NCI-H1417 (cell line): Measurements from ENCODE around the gene PSD2.

ENCODE experiments used
- DNase-seq, 3 experiments: peaks; one replicate each; lab custom pipeline; 2025; lab: John Stamatoyannopoulos, UW

Gene PSD2

DNA sequence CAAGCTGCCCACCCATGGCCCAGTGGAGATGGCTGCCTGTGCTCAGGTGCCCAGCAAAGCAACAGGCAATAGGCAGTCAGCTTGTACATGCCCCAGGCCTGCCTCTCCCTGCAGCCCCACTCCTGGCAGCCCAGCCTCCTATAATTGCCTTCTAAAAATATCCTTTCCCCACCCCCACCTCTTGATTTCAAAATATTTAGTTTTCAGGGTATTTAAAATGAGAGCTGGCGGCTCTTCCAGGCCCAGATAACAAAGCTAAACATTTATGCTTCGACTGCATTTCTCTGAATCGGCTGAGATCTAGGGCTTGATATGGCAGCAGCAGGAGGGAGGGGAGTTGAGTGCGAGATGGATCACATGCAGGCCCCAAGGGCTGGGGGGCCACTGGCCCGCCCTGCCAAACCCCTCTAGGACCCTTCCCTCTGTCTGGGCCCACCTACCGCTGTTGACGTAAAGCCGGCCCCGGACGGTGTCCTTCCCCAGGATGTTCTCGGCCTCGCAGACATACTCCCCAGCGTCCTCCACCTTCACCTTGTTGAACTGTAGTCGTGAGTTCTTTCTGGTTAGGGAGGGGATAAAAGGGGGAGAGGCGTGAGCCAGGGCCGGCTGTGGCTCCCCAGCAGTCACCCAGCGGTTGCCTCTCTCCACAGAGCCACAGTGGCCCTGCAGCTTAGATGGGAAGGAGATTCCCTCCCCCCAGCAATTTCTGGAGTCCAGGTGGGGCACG is 85.0 kb downstream of the PSD2 start:
- DNase-seq: peak in 2 of 3 experiments; percentile 73

DNA sequence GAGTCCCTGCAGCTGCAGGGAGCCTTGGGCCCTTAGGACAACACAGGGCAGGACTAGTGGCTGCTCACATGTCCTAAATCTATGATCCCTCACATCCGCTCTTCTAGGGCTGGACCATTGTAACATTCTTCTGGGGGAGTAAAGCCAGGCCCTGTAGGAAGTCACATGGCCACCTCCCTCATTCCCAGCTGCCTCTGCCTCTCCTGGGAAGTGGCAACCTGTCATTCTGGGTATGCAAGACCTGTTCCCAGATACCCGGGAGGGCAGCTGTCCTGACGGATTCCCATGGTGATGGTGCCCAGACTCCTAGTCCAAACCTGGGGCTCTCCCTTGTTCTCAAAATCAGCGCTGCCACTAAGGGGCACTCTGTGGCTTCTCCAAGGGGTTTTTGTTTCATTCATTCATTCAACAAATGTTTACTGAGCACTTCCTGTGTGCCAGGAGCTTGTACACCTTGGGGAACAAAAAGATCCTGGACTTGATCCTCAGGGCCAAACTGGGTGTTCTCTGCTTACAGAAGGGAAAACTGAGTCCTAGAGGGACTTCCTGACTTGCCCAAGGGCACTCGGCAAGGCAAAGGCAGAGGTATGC is 85.6 kb downstream of the PSD2 start:
- peak in 1 of 3 experiments; percentile 92 for DNase-seq

DNA sequence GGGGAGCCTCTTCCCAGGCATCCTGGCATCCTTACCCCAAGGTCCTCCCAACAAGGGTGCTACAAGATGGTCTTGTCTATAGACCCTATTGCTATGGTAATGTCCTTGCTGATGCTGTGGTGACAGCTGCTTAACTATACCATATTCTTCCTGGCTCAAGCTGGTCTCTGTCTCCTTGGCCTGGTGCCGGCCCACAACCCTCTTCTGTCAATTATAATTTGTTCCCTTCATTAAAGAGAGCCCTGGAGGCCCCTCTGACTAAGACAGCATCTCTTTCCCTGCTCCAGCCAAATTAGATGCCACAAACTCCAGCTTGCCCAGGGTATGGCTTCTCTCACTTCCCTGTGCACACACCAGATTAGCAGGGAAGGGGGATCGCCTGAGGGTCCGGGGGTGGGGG is 86.7 kb downstream of the PSD2 start:
- peak in 1 of 3 experiments; percentile 34 for DNase-seq

DNA sequence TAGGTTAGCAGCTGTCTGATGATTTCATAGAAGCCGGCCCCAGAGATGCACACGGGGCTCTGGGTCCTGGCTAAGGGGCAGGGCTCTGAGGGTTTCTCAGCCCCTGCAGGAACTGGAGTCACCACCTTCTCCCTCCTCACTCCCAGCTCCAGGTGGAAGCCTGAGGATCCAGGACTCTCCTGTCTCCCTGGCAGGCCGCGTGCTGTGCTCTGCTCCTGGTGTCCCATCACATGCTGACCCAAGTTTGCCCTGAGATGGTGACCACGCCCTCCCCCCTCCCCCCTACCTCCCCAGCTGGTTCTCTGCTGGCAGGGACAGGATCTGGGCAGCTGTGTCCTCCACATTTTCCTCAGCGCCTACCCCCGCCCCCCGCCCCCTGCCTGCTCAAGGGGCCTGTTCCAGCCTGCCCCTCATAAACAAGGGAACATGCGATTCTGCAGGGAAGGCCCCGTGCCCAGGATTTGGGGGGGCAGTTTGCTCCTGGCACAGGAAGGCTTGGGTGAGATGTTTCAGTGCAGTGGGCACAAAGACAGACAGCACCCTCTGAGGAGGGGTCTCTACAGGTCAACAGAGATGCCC is 87.4 kb downstream of the PSD2 start:
- peak in 2 of 3 experiments; percentile 65 to 83 for DNase-seq

DNA sequence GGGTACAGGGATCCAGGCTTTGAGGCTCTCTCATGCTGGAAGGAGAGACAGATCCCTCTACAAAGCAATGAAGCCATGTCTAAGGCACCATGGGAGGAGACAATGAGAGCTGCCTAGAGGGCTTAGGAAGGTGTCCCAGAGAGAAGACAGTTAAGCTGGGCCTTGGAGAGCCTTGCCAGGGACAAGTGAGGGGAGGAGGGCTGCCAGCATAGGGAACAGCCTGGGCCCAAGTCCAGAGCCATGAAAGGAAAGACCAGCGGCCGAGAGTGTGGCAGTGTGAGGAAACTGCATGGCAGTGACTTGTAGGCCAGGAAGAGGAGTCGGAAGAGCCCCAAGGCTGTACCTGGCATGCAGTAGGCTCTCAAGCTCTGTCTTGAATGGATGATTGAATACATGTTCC is 88.5 kb downstream of the PSD2 start:
- no peak for DNase-seq

DNA sequence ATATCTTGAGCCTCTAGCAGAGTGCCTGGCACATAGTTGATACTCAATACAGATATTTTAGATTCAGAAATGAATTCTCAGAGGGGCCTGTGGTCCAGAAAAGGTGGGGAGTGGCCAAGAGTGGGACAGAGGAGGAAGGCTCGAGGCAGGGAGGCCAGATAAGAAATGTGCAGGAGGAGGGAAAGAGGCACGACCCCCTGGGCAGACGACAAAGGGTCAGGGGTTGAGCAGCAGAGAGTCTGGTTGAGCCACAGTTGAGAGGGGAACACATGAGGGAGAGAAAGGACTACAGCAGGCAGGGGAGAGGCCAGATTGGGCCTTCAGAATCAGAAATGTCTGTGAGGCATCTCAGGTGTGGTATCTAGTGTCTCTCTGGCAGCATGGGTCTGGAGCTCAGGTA is 89.1 kb downstream of the PSD2 start:
- no peak for DNase-seq

DNA sequence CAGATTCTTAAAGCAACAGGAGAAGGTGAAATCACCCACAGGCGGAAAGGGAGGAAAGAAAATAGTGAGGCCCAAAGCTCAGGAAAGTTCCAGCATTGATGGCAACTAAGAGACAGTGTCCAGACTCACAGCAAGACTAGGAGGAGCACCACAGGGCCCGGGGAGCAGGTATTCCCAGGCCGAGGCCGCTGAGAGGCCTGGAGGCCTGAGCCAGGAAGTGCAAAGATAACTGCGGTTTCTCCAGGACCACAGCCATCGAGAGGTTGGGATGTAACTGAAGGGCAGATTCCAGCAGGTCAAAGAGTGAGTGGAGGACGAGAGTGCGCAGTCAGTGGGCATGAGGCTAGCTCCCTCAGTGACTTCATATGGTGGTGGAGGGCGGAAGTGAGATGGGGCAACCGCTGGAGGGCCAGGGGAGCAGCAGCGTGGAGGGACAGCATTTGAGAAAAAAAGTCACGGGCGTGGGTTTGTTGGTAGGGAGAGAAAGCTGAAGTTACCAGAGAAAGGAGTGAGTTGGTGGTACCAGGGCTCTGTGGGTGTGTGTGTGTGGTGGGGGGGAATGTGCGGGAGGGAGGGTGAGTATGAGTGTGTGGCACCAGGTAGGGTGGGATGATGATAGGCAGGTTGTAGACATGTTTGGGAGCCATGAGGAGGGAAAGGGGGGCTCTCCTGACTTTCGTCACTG is 89.7 kb downstream of the PSD2 start:
- no peak for DNase-seq

DNA sequence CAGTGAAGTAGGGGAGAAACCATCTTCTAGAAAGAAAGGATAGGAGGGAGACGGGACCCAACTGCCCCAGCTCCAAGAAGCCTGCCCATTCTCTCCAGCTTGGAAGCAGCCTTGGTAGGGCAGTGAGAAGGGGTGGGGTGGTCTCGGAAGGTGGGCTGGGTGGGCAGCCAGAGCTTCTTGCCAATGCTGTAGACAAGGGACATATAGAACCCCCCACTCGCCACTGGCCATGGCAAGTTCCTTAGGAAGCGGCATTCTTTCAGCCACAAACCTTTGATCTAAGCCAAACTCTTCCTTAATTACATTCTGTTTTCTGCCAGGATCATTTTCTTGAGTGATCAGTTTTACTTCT is 90.2 kb downstream of the PSD2 start:
- DNase-seq: no peak

DNA sequence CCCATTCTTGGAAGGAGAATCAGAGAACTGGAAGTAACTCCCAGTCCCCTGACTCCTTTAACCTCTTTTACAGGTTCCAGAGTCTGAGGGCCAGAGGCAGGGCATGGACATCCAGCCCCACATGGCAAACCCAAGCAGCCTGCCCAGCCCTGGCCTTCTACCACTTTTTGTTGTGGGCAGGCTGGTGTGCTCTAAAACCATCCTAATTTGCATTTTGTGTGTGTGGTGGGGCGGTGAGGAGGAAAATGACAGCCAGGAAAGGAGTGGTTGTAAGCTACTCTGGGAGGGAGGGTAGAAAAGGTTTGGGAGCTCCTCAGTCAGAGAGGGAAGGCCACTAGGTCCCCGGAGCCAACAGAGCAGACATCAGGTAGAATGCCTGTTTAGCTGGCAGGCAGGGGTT is 90.6 kb downstream of the PSD2 start:
- DNase-seq: no peak

DNA sequence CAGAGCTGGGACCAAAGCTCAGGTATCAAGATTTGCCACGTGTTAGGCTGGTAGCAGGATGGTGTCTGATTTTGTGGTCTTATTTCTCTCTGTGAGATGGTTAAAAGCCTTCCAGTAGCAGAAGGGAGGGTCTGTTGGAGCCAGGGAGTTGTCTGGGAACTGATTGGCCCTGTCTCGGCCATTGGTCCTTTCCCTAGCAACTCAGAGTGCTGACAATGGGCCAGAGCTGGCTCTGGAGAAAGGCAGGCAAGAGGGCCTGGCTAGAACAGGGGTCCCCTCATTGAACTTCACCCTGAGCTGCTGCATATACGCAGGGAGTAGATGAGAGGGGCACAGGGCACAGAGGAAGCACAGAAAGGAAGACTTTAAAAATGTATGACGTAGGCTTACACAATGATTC is 92.8 kb downstream of the PSD2 start:
- DNase-seq: no peak

DNA sequence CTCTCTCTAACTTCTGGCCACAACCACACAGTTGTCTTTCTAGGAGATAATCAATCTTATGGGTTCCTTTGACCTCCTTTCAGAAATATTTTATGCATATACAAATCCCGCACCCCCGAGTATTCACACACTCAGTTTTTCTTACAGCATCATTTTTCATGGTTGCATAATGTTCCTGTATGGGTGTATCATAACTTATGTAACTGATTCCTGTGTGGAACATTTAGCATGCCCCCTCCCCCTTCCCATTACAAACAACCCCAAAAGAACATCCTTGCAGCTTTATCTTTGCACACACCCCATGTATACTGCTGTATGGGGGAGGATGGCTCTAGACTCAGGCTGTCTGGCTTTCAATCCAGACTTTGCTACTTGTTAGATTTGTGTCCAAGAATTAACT is 93.8 kb downstream of the PSD2 start:
- no peak for DNase-seq

DNA sequence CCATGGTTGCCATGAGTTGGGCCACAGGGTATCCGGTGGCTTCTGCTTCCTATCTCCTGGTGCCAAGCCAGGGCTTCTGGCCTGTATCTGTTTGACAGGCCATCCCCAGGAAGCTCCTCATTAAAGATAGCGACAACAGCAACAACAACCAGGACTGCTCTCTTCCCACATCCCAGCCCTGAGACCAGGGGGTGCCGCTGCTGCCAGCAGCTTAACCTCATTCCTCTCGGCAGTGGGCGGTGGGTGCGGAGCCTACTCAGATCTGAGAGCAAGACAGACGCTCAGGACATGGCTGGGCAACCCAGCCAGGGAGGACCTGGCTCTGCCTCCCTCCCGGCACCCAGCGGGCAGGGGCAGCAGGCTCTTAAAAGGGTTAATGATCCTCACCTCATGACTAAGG is 98.3 kb downstream of the PSD2 start:
- DNase-seq: no peak
